Measurements from ENCODE around the gene KCTD21. TPM values are rescaled to one million over a fixed set of nuclear protein-coding genes. Genes with fewer than 3 reads are reported as not detected.
A peak's percentile ranks its signal among the peaks of the same experiment; 100 is the strongest.

Gene KCTD21
- polyA plus RNA-seq, 4 donors = 4.1 to 6.5 (median 5.6) TPM

DNA sequence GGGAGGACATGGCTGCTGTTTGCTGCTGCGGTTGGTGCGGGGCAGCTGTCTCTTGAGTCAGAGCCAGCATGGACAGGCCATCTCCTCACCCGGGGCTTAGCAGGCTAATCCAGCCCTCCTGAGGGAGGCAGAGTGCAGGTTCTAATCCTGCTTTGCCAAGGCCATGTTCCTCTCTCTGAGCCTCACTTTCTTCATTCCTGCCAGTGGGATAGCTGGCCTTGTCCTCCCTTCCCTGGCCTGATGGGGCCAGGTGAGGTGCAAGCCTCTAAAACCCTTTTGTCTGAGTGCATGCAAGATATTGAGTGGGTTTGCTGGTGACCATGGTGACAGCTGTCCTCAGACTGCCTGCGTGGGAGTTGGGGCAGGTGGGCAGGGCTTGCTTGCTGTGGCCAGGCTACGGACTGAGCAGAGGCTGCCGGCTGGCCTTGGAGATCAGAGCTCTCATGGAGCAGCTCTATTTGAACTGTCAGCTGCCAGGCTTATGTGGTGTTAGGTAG, 3.8 kb upstream of the KCTD21 start:
- Histone ChIP-seq H3K27me3 (ENCODE audit: control insufficient read depth in 3 of 3, insufficient read depth in 3 of 3, low read length in 3 of 3) (peaks cover 0 to 16% (median 0%) of the 10 kb centered on the region in 3 donors), H3K9me3 (ENCODE audit: control insufficient read depth in 2 of 2, insufficient read depth in 1 of 2, low read depth in 1 of 2, low read length in 1 of 2) (peaks cover 0 to 3% of the 10 kb centered on the region in 2 donors), H3K36me3 (ENCODE audit: control insufficient read depth in 3 of 3, insufficient read depth in 2 of 3, low read depth in 1 of 3, low read length in 3 of 3) (peaks cover 0 to 2% (median 0%) of the 10 kb centered on the region in 3 donors), H3K27ac (ENCODE audit: low read depth in 1 of 3, low read length in 2 of 3) (no peak overlapping the region), H3K4me1 (ENCODE audit: control insufficient read depth in 3 of 3, insufficient read depth in 2 of 3, low read depth in 1 of 3, low read length in 2 of 3) (peaks cover 0 to 14% (median 10%) of the 10 kb centered on the region in 3 donors), H3K4me3 (ENCODE audit: low read depth in 1 of 3, low read length in 3 of 3) (no peak overlapping the region)
- 81 to 91% (median 85%) methylated on average over 6 of the region's 6 CpGs for WGBS, 3 donors
- DNase-seq (no peak), FAIRE-seq (no peak)

DNA sequence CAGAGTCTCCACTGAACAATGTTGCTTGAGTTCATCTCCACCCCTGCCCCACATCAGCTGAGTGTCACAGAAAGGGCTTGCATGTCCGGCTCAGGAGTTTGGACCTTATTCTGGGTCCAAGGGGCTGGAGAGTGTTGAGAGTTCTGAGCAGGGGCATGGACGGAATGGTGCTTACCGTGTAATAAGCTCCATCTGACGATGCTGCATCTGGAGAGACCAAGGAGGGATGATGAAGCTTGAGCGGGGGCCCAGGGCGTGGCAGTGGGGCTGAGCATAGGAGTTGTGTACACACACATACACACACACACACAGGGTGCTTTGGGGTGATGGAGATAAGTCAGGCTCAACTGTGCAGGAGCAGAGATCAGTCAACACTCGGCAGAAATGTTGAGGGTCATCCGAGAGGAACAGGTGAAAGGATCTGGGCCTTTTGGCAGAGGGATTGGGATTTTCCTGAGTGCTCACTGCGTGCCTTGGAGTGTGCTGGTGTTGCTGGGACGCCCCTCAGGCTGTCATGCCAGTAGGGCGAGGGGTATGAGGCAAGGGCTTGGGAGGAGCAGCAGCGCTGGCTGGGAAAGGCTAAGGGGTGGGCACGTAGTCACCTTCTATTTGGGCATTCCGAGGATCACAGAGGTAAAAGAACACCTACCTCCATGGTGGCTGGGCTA, 2.6 kb upstream of the KCTD21 start:
- Histone ChIP-seq H3K9me3 (ENCODE audit: control insufficient read depth in 2 of 2, insufficient read depth in 1 of 2, low read depth in 1 of 2, low read length in 1 of 2) (peaks cover 0 to 1% of the 10 kb centered on the region in 2 donors), H3K4me1 (ENCODE audit: control insufficient read depth in 3 of 3, insufficient read depth in 2 of 3, low read depth in 1 of 3, low read length in 2 of 3) (peaks cover 0 to 14% (median 10%) of the 10 kb centered on the region in 3 donors), H3K36me3 (ENCODE audit: control insufficient read depth in 3 of 3, insufficient read depth in 2 of 3, low read depth in 1 of 3, low read length in 3 of 3) (peaks cover 0 to 2% (median 0%) of the 10 kb centered on the region in 3 donors), H3K27ac (ENCODE audit: low read depth in 1 of 3, low read length in 2 of 3) (no peak overlapping the region), H3K4me3 (ENCODE audit: low read depth in 1 of 3, low read length in 3 of 3) (no peak overlapping the region), H3K27me3 (ENCODE audit: control insufficient read depth in 3 of 3, insufficient read depth in 3 of 3, low read length in 3 of 3) (peaks cover 0 to 9% (median 0%) of the 10 kb centered on the region in 3 donors)
- FAIRE-seq (no peak), DNase-seq (no peak)
- WGBS, 3 donors = 78 to 85% (median 83%) methylated on average over 14 of the region's 14 CpGs

DNA sequence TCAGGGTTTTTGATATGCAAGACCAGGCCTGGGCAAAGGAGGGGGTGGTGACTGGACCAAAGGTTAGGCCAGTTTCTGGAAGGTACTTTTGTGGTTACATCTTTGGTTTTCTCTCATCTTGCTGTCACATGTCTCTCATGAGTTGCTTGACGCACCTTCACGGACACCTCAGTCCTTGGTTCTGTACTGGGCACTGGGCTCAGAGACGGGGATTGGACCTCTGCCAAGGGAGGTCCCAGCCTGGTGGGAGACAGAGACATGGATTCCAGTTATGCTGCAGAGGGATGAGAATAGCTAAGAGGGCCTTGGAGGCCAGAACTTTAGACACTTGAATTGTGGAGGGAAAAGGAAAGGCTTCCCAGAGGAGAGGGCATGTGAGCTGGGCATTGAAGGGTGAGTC, 1.9 kb upstream of the KCTD21 start:
- no peak for FAIRE-seq
- DNase-seq = no peak
- Histone ChIP-seq H3K27me3 (ENCODE audit: control insufficient read depth in 3 of 3, insufficient read depth in 3 of 3, low read length in 3 of 3) (peaks cover 0 to 3% (median 0%) of the 10 kb centered on the region in 3 donors), H3K27ac (ENCODE audit: low read depth in 1 of 3, low read length in 2 of 3) (no peak overlapping the region), H3K4me1 (ENCODE audit: control insufficient read depth in 3 of 3, insufficient read depth in 2 of 3, low read depth in 1 of 3, low read length in 2 of 3) (peaks cover 0 to 14% (median 10%) of the 10 kb centered on the region in 3 donors), H3K9me3 (ENCODE audit: control insufficient read depth in 2 of 2, insufficient read depth in 1 of 2, low read depth in 1 of 2, low read length in 1 of 2) (no peaks in the 10 kb centered on the region), H3K36me3 (ENCODE audit: control insufficient read depth in 3 of 3, insufficient read depth in 2 of 3, low read depth in 1 of 3, low read length in 3 of 3) (peaks cover 0 to 2% (median 0%) of the 10 kb centered on the region in 3 donors), H3K4me3 (ENCODE audit: low read depth in 1 of 3, low read length in 3 of 3) (no peak overlapping the region)
- 70 to 73% (median 71%) methylated on average over 3 of the region's 3 CpGs for WGBS, 3 donors

DNA sequence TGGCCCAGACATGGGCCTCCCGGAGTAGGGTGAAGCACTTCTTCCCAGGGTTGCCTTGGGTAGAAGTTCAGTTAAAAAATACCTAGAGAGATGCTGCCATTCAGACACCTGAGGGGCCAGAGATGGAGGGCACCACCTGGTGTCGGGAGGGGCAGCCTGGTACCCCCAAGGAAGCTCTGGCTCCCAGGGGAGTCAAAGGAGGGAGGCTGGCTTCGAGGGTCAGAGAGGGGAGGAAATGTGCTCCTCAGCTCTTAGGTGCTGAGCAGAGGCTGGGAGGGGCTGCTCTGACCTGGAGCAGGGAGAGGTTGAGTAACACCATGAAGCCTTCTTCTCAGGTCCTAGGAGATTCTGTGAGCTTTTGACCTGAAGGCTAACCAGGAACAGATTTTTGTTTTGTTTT, 1.4 kb upstream of the KCTD21 start:
- DNase-seq (no peak), FAIRE-seq (no peak)
- WGBS, 3 donors = 48 to 53% (median 52%) methylated on average over 3 of the region's 3 CpGs
- H3K9me3 ChIP-seq (ENCODE audit: control insufficient read depth in 2 of 2, insufficient read depth in 1 of 2, low read depth in 1 of 2, low read length in 1 of 2) = no peaks in the 10 kb centered on the region
- H3K4me1 ChIP-seq (ENCODE audit: control insufficient read depth in 3 of 3, insufficient read depth in 2 of 3, low read depth in 1 of 3, low read length in 2 of 3) = peaks cover 0 to 13% (median 7%) of the 10 kb centered on the region in 3 donors
- H3K4me3 ChIP-seq (ENCODE audit: low read depth in 1 of 3, low read length in 3 of 3) = peak overlapping the region in 1 of 3 donors; percentile 96
- no peak overlapping the region for H3K27ac ChIP-seq (ENCODE audit: low read depth in 1 of 3, low read length in 2 of 3)
- H3K27me3 ChIP-seq (ENCODE audit: control insufficient read depth in 3 of 3, insufficient read depth in 3 of 3, low read length in 3 of 3) = no peaks in the 10 kb centered on the region
- H3K36me3 ChIP-seq (ENCODE audit: control insufficient read depth in 3 of 3, insufficient read depth in 2 of 3, low read depth in 1 of 3, low read length in 3 of 3) = peaks cover 0 to 2% (median 0%) of the 10 kb centered on the region in 3 donors

DNA sequence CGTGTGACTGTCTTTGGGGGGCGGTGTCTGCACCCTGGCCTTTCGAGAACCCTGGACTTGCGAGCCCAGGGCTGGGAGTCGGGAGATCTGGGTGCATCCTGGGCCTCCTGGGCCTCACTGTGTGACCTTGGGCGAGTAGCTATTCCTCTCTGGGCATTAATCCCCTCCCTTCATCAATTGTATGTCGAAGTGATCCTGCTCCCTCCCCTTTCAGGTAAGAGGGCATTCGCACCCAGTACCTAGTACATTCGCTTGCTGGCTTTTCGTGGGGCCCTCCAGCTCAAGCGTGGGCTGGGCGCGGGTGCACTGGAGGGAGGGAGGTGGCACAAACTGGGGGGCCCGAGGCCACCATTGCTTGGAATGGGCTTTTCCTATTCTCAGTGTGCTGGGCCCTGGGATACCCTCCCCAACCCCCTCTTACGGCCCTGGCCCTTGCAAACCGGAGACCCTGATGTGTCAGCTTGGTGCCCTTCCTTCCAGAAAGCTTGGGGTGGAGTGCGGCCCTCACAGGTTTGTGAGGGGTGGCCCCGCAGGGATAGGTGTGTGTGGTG, 823 bp upstream of the KCTD21 start:
- Histone ChIP-seq H3K27me3 (ENCODE audit: control insufficient read depth in 3 of 3, insufficient read depth in 3 of 3, low read length in 3 of 3) (no peaks in the 10 kb centered on the region), H3K4me1 (ENCODE audit: control insufficient read depth in 3 of 3, insufficient read depth in 2 of 3, low read depth in 1 of 3, low read length in 2 of 3) (peaks cover 0 to 11% (median 6%) of the 10 kb centered on the region in 3 donors)

DNA sequence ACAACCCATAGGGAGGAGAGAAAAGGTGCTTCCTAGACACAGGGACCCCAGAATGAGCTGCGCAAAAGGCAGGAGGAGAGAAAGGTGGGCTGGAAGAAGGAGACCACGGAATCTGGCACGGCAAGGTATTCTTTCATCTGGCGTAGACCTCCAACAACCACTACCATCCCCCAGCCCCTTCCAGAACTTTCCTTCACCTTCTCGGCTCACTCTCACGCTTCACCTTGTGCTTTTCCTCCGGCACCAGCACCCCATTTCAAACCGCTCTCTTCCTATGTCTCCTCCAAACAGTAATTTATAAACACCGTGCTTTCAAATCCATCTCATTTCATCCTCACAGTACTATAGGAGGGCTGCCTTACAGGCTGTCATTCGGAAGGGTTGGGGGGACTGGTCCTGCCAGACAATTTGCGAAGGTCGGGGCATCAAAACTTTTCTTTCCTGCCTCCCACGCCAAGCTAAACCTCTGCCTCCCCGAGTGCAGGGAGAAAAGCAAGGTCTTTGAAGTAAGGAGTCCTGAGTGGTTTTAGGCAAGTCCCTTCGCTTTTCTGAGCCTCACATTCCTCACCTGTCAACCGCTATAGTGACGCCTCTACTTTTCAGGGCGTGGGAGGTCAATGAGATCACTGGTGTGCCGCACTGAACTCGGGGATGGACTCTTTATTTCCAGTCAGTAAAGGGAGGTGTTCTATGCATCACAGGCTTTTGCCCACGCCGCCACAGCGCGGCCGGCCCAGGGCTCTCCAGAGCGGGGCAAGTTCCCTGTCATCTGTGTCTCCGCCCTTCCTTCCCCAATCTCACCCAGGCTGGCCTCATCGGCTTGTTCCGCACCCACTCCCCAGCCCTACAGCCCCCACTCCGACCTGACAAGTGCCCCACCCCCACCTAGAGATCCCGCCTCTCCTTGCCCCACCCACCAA, 800 bp downstream of the KCTD21 start:
- Histone ChIP-seq H3K9me3 (ENCODE audit: control insufficient read depth in 2 of 2, insufficient read depth in 1 of 2, low read depth in 1 of 2, low read length in 1 of 2) (no peaks in the 10 kb centered on the region), H3K36me3 (ENCODE audit: control insufficient read depth in 3 of 3, insufficient read depth in 2 of 3, low read depth in 1 of 3, low read length in 3 of 3) (peaks cover 0 to 2% (median 0%) of the 10 kb centered on the region in 3 donors), H3K4me1 (ENCODE audit: control insufficient read depth in 3 of 3, insufficient read depth in 2 of 3, low read depth in 1 of 3, low read length in 2 of 3) (peaks cover 0 to 11% (median 6%) of the 10 kb centered on the region in 3 donors), H3K27me3 (ENCODE audit: control insufficient read depth in 3 of 3, insufficient read depth in 3 of 3, low read length in 3 of 3) (no peaks in the 10 kb centered on the region), H3K27ac (ENCODE audit: low read depth in 1 of 3, low read length in 2 of 3) (peak overlapping the region; percentile 69 to 81 (median 72)), H3K4me3 (ENCODE audit: low read depth in 1 of 3, low read length in 3 of 3) (peak overlapping the region; percentile 93 to 98 (median 96))
- DNase-seq = peak in 1 of 2 donors; percentile 70
- WGBS, 3 donors = 20 to 23% (median 22%) methylated on average over 31 of the region's 31 CpGs
- FAIRE-seq = no peak

More for the DNA sequence above, 823 bp upstream of the KCTD21 start:
- Histone ChIP-seq H3K27ac (ENCODE audit: low read depth in 1 of 3, low read length in 2 of 3) (no peak overlapping the region), H3K4me3 (ENCODE audit: low read depth in 1 of 3, low read length in 3 of 3) (peak overlapping the region; percentile 93 to 98 (median 96)), H3K36me3 (ENCODE audit: control insufficient read depth in 3 of 3, insufficient read depth in 2 of 3, low read depth in 1 of 3, low read length in 3 of 3) (peaks cover 0 to 2% (median 0%) of the 10 kb centered on the region in 3 donors), H3K9me3 (ENCODE audit: control insufficient read depth in 2 of 2, insufficient read depth in 1 of 2, low read depth in 1 of 2, low read length in 1 of 2) (no peaks in the 10 kb centered on the region)
- no peak for FAIRE-seq
- 34 to 45% (median 41%) methylated on average over 18 of the region's 18 CpGs for whole genome bisulfite sequencing, 3 donors
- DNase-seq = peak in 1 of 2 donors; percentile 19

DNA sequence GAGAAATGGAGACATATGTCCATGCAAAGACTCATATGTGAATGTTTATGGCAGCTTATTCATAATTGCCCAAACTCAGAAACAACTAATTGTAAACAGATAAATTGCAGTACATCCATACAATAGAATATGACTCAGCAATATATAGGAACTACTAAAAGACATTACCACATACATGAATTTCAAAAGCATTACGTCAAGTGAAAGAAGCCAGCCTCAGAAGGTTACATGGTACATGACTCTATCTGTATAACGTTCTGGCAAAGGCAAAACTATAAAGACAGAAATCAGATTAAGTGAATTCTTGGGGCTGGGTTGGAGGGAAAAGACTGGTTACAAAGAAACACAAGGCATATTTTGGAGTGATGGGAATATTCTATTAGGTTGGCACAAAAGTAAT, 7.2 kb downstream of the KCTD21 start:
- no peaks in the 10 kb centered on the region for H3K27me3 ChIP-seq (ENCODE audit: control insufficient read depth in 3 of 3, insufficient read depth in 3 of 3, low read length in 3 of 3)
- FAIRE-seq = no peak
- WGBS, 3 donors = 76 to 82% (median 79%) methylated on average over 2 of the region's 2 CpGs
- no peaks in the 10 kb centered on the region for H3K9me3 ChIP-seq (ENCODE audit: control insufficient read depth in 2 of 2, insufficient read depth in 1 of 2, low read depth in 1 of 2, low read length in 1 of 2)
- H3K4me1 ChIP-seq (ENCODE audit: control insufficient read depth in 3 of 3, insufficient read depth in 2 of 3, low read depth in 1 of 3, low read length in 2 of 3) = no peaks in the 10 kb centered on the region
- no peak for DNase-seq
- H3K36me3 ChIP-seq (ENCODE audit: control insufficient read depth in 3 of 3, insufficient read depth in 2 of 3, low read depth in 1 of 3, low read length in 3 of 3) = peaks cover 0 to 4% (median 0%) of the 10 kb centered on the region in 3 donors
- H3K27ac ChIP-seq (ENCODE audit: low read depth in 1 of 3, low read length in 2 of 3) = no peak overlapping the region
- no peak overlapping the region for H3K4me3 ChIP-seq (ENCODE audit: low read depth in 1 of 3, low read length in 3 of 3)

DNA sequence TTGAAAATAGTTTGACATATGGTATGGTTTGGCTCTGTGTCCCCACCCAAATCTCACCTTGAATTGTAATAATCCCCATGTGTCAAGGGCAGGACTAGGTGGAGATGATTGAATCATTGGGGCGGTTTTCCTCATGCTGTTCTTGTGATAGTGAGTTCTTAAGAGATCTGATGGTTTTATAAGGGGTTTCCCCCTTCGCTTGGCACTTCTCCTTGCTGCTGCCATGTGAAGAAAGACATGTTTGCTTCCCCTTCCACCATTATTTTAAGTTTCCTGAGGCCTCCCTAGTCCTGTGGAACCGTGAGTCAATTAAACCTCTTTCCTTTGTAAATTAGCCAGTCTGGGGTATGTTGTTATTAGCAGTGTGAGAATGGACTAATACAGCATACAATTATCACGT, 7.7 kb downstream of the KCTD21 start:
- no peak for FAIRE-seq
- WGBS, 3 donors = 92 to 94% (median 92%) methylated on average over 4 of the region's 4 CpGs
- no peaks in the 10 kb centered on the region for H3K9me3 ChIP-seq (ENCODE audit: control insufficient read depth in 2 of 2, insufficient read depth in 1 of 2, low read depth in 1 of 2, low read length in 1 of 2)
- no peaks in the 10 kb centered on the region for H3K27me3 ChIP-seq (ENCODE audit: control insufficient read depth in 3 of 3, insufficient read depth in 3 of 3, low read length in 3 of 3)
- H3K4me3 ChIP-seq (ENCODE audit: low read depth in 1 of 3, low read length in 3 of 3) = no peak overlapping the region
- no peaks in the 10 kb centered on the region for H3K4me1 ChIP-seq (ENCODE audit: control insufficient read depth in 3 of 3, insufficient read depth in 2 of 3, low read depth in 1 of 3, low read length in 2 of 3)
- DNase-seq = no peak
- no peak overlapping the region for H3K27ac ChIP-seq (ENCODE audit: low read depth in 1 of 3, low read length in 2 of 3)
- H3K36me3 ChIP-seq (ENCODE audit: control insufficient read depth in 3 of 3, insufficient read depth in 2 of 3, low read depth in 1 of 3, low read length in 3 of 3) = peaks cover 0 to 4% (median 0%) of the 10 kb centered on the region in 3 donors

Data from small intestine (tissue), 7 donors.